ENCODE measurements around the gene ZCCHC13. TPM values are rescaled to one million over a fixed set of nuclear protein-coding genes. Genes with fewer than 3 reads are reported as not detected.
"Not testable (repeated sequence)": the region's sequence is repeated elsewhere in the genome, so short reads cannot be mapped to it uniquely, and the experiment has no call there.

ZCCHC13 gene
- total RNA-seq, 1 donor from 2014 or later: not detected

DNA sequence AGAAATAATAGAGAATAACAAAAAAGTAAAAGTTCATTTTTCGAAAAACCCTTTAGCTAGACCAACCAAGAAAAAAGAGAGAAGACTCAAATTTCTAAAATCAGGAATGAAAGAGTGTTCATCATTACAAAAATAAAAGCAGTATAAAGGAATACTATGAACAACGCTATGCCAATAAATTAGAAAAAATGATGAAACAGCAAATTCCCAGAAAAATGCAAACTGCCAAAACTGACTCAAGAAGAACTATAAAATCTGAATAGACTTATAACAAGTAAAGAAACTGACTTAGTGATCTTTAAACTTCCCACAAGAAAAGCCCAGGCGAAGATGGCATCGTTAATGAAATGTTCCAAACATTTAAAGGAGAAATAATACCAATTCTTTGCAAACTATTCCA lies 3.1 kb upstream of the ZCCHC13 start:
- H3K27me3 Mint-ChIP-seq (ENCODE audit: low read depth, unreplicated experiment): peaks cover 2% of the 10 kb centered on the region
- Histone ChIP-seq H3K27me3 (ENCODE audit: insufficient read depth, low read length) (no peaks in the 10 kb centered on the region), H3K4me3 (ENCODE audit: insufficient read depth, low read depth, low read length) (no peak overlapping the region), H3K9ac (ENCODE audit: low read length) (no peak overlapping the region), H3K4me2 (ENCODE audit: low read length) (no peak overlapping the region), H3K36me3 (ENCODE audit: insufficient read depth, low read length) (no peaks in the 10 kb centered on the region), H3K27ac (ENCODE audit: low read depth, low read length) (no peak overlapping the region), H2AFZ (ENCODE audit: low read depth, low read length) (no peak overlapping the region), H3K9me3 (ENCODE audit: insufficient read depth, low read depth, low read length) (no peaks in the 10 kb centered on the region), H4K20me1 (ENCODE audit: insufficient read depth, low read length) (no peaks in the 10 kb centered on the region), H3K4me1 (ENCODE audit: insufficient read depth, low read length) (no peaks in the 10 kb centered on the region), H3K79me2 (ENCODE audit: insufficient read depth, low read length) (no peaks in the 10 kb centered on the region)
- FAIRE-seq: no peak
- no peak overlapping the region for H3K27ac Mint-ChIP-seq (ENCODE audit: unreplicated experiment)
- H3K9me3 Mint-ChIP-seq (ENCODE audit: unreplicated experiment): no peaks in the 10 kb centered on the region
- DNase-seq (ENCODE audit: low read depth): no peak
- H3K4me1 Mint-ChIP-seq (ENCODE audit: low read depth, unreplicated experiment): no peaks in the 10 kb centered on the region
- H3K36me3 Mint-ChIP-seq (ENCODE audit: low read depth, unreplicated experiment): no peaks in the 10 kb centered on the region
- H3K4me3 Mint-ChIP-seq (ENCODE audit: unreplicated experiment): no peak overlapping the region
- TF ChIP-seq, protein P1, sequence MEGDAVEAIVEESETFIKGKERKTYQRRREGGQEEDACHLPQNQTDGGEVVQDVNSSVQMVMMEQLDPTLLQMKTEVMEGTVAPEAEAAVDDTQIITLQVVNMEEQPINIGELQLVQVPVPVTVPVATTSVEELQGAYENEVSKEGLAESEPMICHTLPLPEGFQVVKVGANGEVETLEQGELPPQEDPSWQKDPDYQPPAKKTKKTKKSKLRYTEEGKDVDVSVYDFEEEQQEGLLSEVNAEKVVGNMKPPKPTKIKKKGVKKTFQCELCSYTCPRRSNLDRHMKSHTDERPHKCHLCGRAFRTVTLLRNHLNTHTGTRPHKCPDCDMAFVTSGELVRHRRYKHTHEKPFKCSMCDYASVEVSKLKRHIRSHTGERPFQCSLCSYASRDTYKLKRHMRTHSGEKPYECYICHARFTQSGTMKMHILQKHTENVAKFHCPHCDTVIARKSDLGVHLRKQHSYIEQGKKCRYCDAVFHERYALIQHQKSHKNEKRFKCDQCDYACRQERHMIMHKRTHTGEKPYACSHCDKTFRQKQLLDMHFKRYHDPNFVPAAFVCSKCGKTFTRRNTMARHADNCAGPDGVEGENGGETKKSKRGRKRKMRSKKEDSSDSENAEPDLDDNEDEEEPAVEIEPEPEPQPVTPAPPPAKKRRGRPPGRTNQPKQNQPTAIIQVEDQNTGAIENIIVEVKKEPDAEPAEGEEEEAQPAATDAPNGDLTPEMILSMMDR (IDR thresholded peaks at IDR 0.05; ENCODE audit: insufficient read depth, low read depth, low read length): no peak
- no peak for TF ChIP-seq EZH2 (IDR thresholded peaks at IDR 0.05; ENCODE audit: insufficient read depth, low read length)

GRCh38 chrX:74318672-74319071 lies 14.7 kb downstream of the ZCCHC13 start:
- H3K9me3 Mint-ChIP-seq (ENCODE audit: unreplicated experiment): no peaks in the 10 kb centered on the region
- H3K4me1 ChIP-seq (ENCODE audit: insufficient read depth, low read length): no peaks in the 10 kb centered on the region
- peaks cover 9% of the 10 kb centered on the region for H3K27me3 Mint-ChIP-seq (ENCODE audit: low read depth, unreplicated experiment)
- peak; percentile 32 for FAIRE-seq
- no peaks in the 10 kb centered on the region for H3K36me3 Mint-ChIP-seq (ENCODE audit: low read depth, unreplicated experiment)
- no peaks in the 10 kb centered on the region for H3K79me2 ChIP-seq (ENCODE audit: insufficient read depth, low read length)
- H4K20me1 ChIP-seq (ENCODE audit: insufficient read depth, low read length): no peaks in the 10 kb centered on the region
- TF ChIP-seq, protein P1 (IDR thresholded peaks at IDR 0.05; ENCODE audit: insufficient read depth, low read depth, low read length): no peak
- no peak for TF ChIP-seq EZH2 (IDR thresholded peaks at IDR 0.05; ENCODE audit: insufficient read depth, low read length)
- H3K9me3 ChIP-seq (ENCODE audit: insufficient read depth, low read depth, low read length): no peaks in the 10 kb centered on the region
- H3K27ac Mint-ChIP-seq (ENCODE audit: unreplicated experiment): no peak overlapping the region
- no peaks in the 10 kb centered on the region for H3K27me3 ChIP-seq (ENCODE audit: insufficient read depth, low read length)
- no peak overlapping the region for H3K9ac ChIP-seq (ENCODE audit: low read length)
- H3K36me3 ChIP-seq (ENCODE audit: insufficient read depth, low read length): no peaks in the 10 kb centered on the region
- H3K4me3 ChIP-seq (ENCODE audit: insufficient read depth, low read depth, low read length): no peak overlapping the region
- no peaks in the 10 kb centered on the region for H3K4me1 Mint-ChIP-seq (ENCODE audit: low read depth, unreplicated experiment)
- H3K4me2 ChIP-seq (ENCODE audit: low read length): no peak overlapping the region
- DNase-seq (ENCODE audit: low read depth): no peak
- H3K27ac ChIP-seq (ENCODE audit: low read depth, low read length): no peak overlapping the region
- H3K4me3 Mint-ChIP-seq (ENCODE audit: unreplicated experiment): no peak overlapping the region
- no peak overlapping the region for H2AFZ ChIP-seq (ENCODE audit: low read depth, low read length)

DNA sequence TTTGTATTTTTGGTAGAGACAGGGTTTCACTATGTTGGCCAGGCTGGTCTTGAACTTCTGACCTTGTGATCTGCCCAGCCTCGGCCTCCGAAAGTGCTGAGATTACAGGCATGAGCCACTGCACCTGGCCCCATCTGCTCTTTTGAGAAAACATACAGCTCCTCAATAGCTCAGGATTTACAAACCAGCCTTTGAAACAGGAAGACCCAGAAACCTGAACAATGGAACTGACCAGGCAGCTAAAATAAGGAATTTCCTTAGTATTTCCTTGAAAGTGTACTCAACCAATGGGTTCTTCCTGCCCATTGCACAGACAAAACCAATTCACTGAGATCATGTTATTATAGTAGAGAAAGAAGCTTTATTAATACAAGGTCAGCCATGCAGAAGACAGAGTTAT lies 15.3 kb downstream of the ZCCHC13 start:
- H3K27me3 Mint-ChIP-seq (ENCODE audit: low read depth, unreplicated experiment): peaks cover 12% of the 10 kb centered on the region

More for the DNA sequence above, 15.3 kb downstream of the ZCCHC13 start:
- not testable (repeated sequence) for H3K9me3 ChIP-seq (ENCODE audit: insufficient read depth, low read depth, low read length); H3K9ac ChIP-seq (ENCODE audit: low read length); H3K27ac ChIP-seq (ENCODE audit: low read depth, low read length); H2AFZ ChIP-seq (ENCODE audit: low read depth, low read length); H3K36me3 Mint-ChIP-seq (ENCODE audit: low read depth, unreplicated experiment); H3K4me3 ChIP-seq (ENCODE audit: insufficient read depth, low read depth, low read length); H3K4me1 ChIP-seq (ENCODE audit: insufficient read depth, low read length); H3K4me1 Mint-ChIP-seq (ENCODE audit: low read depth, unreplicated experiment); H3K27me3 ChIP-seq (ENCODE audit: insufficient read depth, low read length); H4K20me1 ChIP-seq (ENCODE audit: insufficient read depth, low read length); DNase-seq (ENCODE audit: low read depth); H3K4me2 ChIP-seq (ENCODE audit: low read length); H3K27ac Mint-ChIP-seq (ENCODE audit: unreplicated experiment); H3K36me3 ChIP-seq (ENCODE audit: insufficient read depth, low read length); FAIRE-seq; H3K79me2 ChIP-seq (ENCODE audit: insufficient read depth, low read length); H3K4me3 Mint-ChIP-seq (ENCODE audit: unreplicated experiment); H3K9me3 Mint-ChIP-seq (ENCODE audit: unreplicated experiment)

Data from astrocyte (in vitro differentiated cells and primary cell).